IMR-90 (cell line): ENCODE data around the gene MBD2. TPM values are rescaled to one million over a fixed set of nuclear protein-coding genes. Genes with fewer than 3 reads are reported as not detected.

Source experiments
- ATAC-seq: fragments of 200-7000 bp; cut with Tn5 transposase; 2 replicates; pipeline ENCODE4 v1.9.1; 2020; ENCODE audit warnings: low read depth, mild to moderate bottlenecking, moderate library complexity
- BruUV-seq: library from RNA; stranded (reverse); fragments of 400-500 nt; replicated peaks from 2 replicates; lab custom pipeline; 2021; lab: Mats Ljungman, UMichigan
- CTCF ChIA-PET: fragments of 300-600 bp; formaldehyde crosslinking; extraction: SDS; loops from one replicate; lab custom pipeline; 2021; ENCODE audit warnings: antibody characterized with exemption; lab: Yijun Ruan, JAX
- POLR2A ChIA-PET: fragments of 300-600 bp; sonication (Branson Sonifier 250); formaldehyde crosslinking; loops from one replicate; lab custom pipeline; 2022; ENCODE audit warnings: antibody characterized with exemption; ENCODE audit not compliant: unreplicated experiment; lab: Charles Lee
- DNase-seq: peaks from one replicate; pipeline ENCODE4 v3.0.0; 2013
- H2AFZ ChIP-seq: replicated peaks from 2 replicates; pipeline ENCODE3; 2013; ENCODE audit warnings: low read length, mild to moderate bottlenecking; ENCODE audit not compliant: poor library complexity
- H2AK5ac ChIP-seq: 2 replicates; pipeline ENCODE4 v1.6.1; 2013; ENCODE audit warnings: low read depth, low read length, inconsistent platforms
- H2AK9ac ChIP-seq: replicated peaks from 2 replicates; pipeline ENCODE3; 2013; ENCODE audit warnings: mild to moderate bottlenecking, low read depth, low read length, moderate library complexity; ENCODE audit not compliant: poor library complexity
- H2BK120ac ChIP-seq: 2 replicates; pipeline ENCODE4 v1.6.1; 2013; ENCODE audit warnings: low read depth, low read length, inconsistent platforms
- H2BK15ac ChIP-seq: 3 replicates; pipeline ENCODE4 v1.6.1; 2013; ENCODE audit warnings: low read depth, low read length, inconsistent platforms
- H2BK20ac ChIP-seq: 2 replicates; pipeline ENCODE4 v1.6.1; 2013; ENCODE audit warnings: low read depth, mild to moderate bottlenecking, inconsistent platforms, low read length, moderate library complexity
- H2BK5ac ChIP-seq: 2 replicates; pipeline ENCODE4 v1.6.1; 2013; ENCODE audit warnings: mild to moderate bottlenecking, low read depth, low read length, inconsistent platforms; ENCODE audit not compliant: poor library complexity, severe bottlenecking
- H3K14ac ChIP-seq: replicated peaks from 2 replicates; pipeline ENCODE4 v1.6.1; 2013; ENCODE audit warnings: low read depth, low read length, inconsistent platforms
- H3K18ac ChIP-seq: 2 replicates; pipeline ENCODE4 v1.6.1; 2013; ENCODE audit warnings: low read depth, low read length, control low read depth
- H3K23ac ChIP-seq: 2 replicates; pipeline ENCODE4 v1.6.1; 2013; ENCODE audit warnings: low read depth, low read length, inconsistent platforms
- H3K27ac ChIP-seq: 2 replicates; pipeline ENCODE4 v1.5.1; 2013; ENCODE audit warnings: mild to moderate bottlenecking, control low read depth, low read length; ENCODE audit not compliant: insufficient read depth
- H3K27me3 ChIP-seq: 2 replicates; pipeline ENCODE4 v1.6.1; 2013; ENCODE audit warnings: low read length; ENCODE audit not compliant: control insufficient read depth, insufficient read depth
- H3K36me3 ChIP-seq: 2 replicates; pipeline ENCODE4 v1.6.1; 2013; ENCODE audit warnings: low read length, mixed read lengths; ENCODE audit not compliant: control insufficient read depth, insufficient read depth
- H3K4ac ChIP-seq: 2 replicates; pipeline ENCODE4 v1.6.1; 2013; ENCODE audit warnings: low read depth, low read length, inconsistent platforms
- H3K4me1 ChIP-seq: 2 replicates; pipeline ENCODE4 v1.6.1; 2013; ENCODE audit warnings: low read length, mixed read lengths; ENCODE audit not compliant: control insufficient read depth, insufficient read depth
- H3K4me2 ChIP-seq: 2 replicates; pipeline ENCODE4 v1.6.1; 2013; ENCODE audit warnings: low read depth, mild to moderate bottlenecking, control low read depth, low read length, moderate library complexity
- H3K4me3 ChIP-seq: 2 replicates; pipeline ENCODE4 v1.5.1; 2013; ENCODE audit warnings: low read depth, mild to moderate bottlenecking, control low read depth, low read length, moderate library complexity; ENCODE audit not compliant: insufficient read depth
- H3K56ac ChIP-seq: 2 replicates; pipeline ENCODE4 v1.6.1; 2013; ENCODE audit warnings: low read length, inconsistent platforms; ENCODE audit not compliant: insufficient read depth; ENCODE audit errors: extremely low read depth
- H3K79me1 ChIP-seq, 2 experiments: 2 replicates each; pipeline ENCODE4 v1.6.1; 2013; ENCODE audit warnings: low read length in 2 of 2, inconsistent platforms in 1 of 2, low read depth in 1 of 2
- H3K9ac ChIP-seq: 2 replicates; pipeline ENCODE4 v1.6.1; 2013; ENCODE audit warnings: low read depth, low read length, control low read depth
- H3K9me1 ChIP-seq: 2 replicates; pipeline ENCODE4 v1.6.1; 2013; ENCODE audit warnings: low read length, inconsistent platforms; ENCODE audit not compliant: insufficient read depth
- H3K9me3 ChIP-seq: 2 replicates; pipeline ENCODE4 v1.6.1; 2013; ENCODE audit warnings: low read length; ENCODE audit not compliant: control insufficient read depth, insufficient read depth
- H4K20me1 ChIP-seq: 2 replicates; pipeline ENCODE4 v1.6.1; 2013; ENCODE audit warnings: low read length, inconsistent platforms; ENCODE audit not compliant: insufficient read depth
- H4K5ac ChIP-seq: 2 replicates; pipeline ENCODE4 v1.6.1; 2013; ENCODE audit warnings: mild to moderate bottlenecking, low read depth, low read length, control low read depth
- H4K8ac ChIP-seq, 2 experiments: 2 replicates each; pipeline ENCODE4 v1.6.1; 2013; ENCODE audit warnings: low read depth in 2 of 2, low read length in 2 of 2, control low read depth in 1 of 2, inconsistent platforms in 1 of 2
- H4K91ac ChIP-seq: 2 replicates; pipeline ENCODE4 v1.6.1; 2013; ENCODE audit warnings: low read depth, low read length, inconsistent platforms; ENCODE audit not compliant: insufficient read depth
- CEBPB ChIP-seq: IDR thresholded peaks from 2 replicates; pipeline ENCODE4 v1.6.1; 2012; ENCODE audit warnings: low read depth, low read length, improper control_type of control experiment
- WGBS, 2 experiments: methylation state at CpG; one replicate each; pipeline versions ENCODE4 v1.1.5 to v1.1.7; 2013; ENCODE audit warnings: missing lambda C conversion rate in 2 of 2; ENCODE audit not compliant: insufficient read length in 1 of 2; ENCODE audit errors: extremely low coverage in 2 of 2; 5-methylcytosine and 5-hydroxymethylcytosine counted together
- dilution Hi-C: fragments of 300-500 bp; cut with HindIII; formaldehyde crosslinking; loops from one replicate; pipeline ENCODE4 v1.14.3; 2018; ENCODE audit warnings: low sequenced_read_pairs; ENCODE audit not compliant: unreplicated experiment
- in situ Hi-C: fragments of 300-500 bp; cut with MboI; formaldehyde crosslinking; loops from 3 replicates; pipeline ENCODE4 v1.14.3; 2019; ENCODE audit warnings: low sequenced_read_pairs, inconsistent platforms, mixed read lengths
- intact Hi-C: fragments of 100-400 bp; cut with micrococcal nuclease; formaldehyde crosslinking; loops from 2 replicates; pipeline ENCODE4 v1.10.0; 2022
- polyA plus RNA-seq, 3 experiments: library from polyadenylated mRNA; depleted of rRNA; stranded (reverse); fragments of >200 nt; gene quantifications; 2 replicates each; pipeline ENCODE4 v1.2.3, GENCODE V29; 2012; ENCODE audit warnings: low replicate concordance in 1 of 3
- total RNA-seq: library from RNA; depleted of rRNA; stranded (reverse); fragments of >200 nt; gene quantifications from 2 replicates; pipeline ENCODE4 v1.2.3, GENCODE V29; 2012

MBD2 gene
- total and polyA plus RNA-seq, 2 of the 4 experiments (the other 2 are of a cell fraction) = 9.7 to 29.5 TPM

GRCh38 chr18:54154231-54154630, 70.2 kb downstream of the MBD2 start:
- H3K56ac ChIP-seq = no peak overlapping the region
- no TSS peak for BruUV-seq
- no peak overlapping the region for H2AK9ac ChIP-seq
- no peak for DNase-seq
- no peak overlapping the region for H2BK20ac ChIP-seq
- H3K27me3 ChIP-seq = no peaks in the 10 kb centered on the region
- no peak overlapping the region for H3K4me2 ChIP-seq
- intact Hi-C loops (no loop called here), in situ Hi-C loops (no loop called here), dilution Hi-C loops (no loop called here)
- H3K9ac ChIP-seq = no peak overlapping the region
- peaks cover 25% of the 10 kb centered on the region for H3K36me3 ChIP-seq
- H3K4me3 ChIP-seq = no peak overlapping the region
- no peak overlapping the region for H2BK15ac ChIP-seq
- CTCF ChIA-PET = no interaction called here
- no peak overlapping the region for H3K14ac ChIP-seq
- WGBS, 2 experiments = no CpG with 5 or more reads among the region's 4 CpGs
- no peak overlapping the region for H2AK5ac ChIP-seq
- H2BK5ac ChIP-seq = no peak overlapping the region
- H3K4me1 ChIP-seq = peaks cover 4% of the 10 kb centered on the region; the same call in 1 of the 2 replicates
- no peak overlapping the region for H2AFZ ChIP-seq
- no peak overlapping the region for H3K27ac ChIP-seq
- H2BK120ac ChIP-seq = no peak overlapping the region
- H4K8ac ChIP-seq = no peak overlapping the region
- H3K9me3 ChIP-seq = no peaks in the 10 kb centered on the region
- POLR2A ChIA-PET = no interaction called here
- H4K91ac ChIP-seq = no peak overlapping the region
- H4K5ac ChIP-seq = no peak overlapping the region
- no peak overlapping the region for H3K4ac ChIP-seq
- peaks cover 5% of the 10 kb centered on the region; the same call in 1 of the 2 replicates for H3K9me1 ChIP-seq
- H3K23ac ChIP-seq = no peak overlapping the region
- ATAC-seq = no peak
- no peak overlapping the region for H3K18ac ChIP-seq
- no peak for TF ChIP-seq CEBPB
- no peaks in the 10 kb centered on the region; the same call in 1 of the 2 replicates for H4K20me1 ChIP-seq
- peaks cover 17 to 30% of the 10 kb centered on the region in 2 experiments for H3K79me1 ChIP-seq
